NK-92 (cell line): ENCODE measurements around the gene GRM4.
"Not testable (repeated sequence)": the region's sequence is repeated elsewhere in the genome, so short reads cannot be mapped to it uniquely, and the experiment has no call there.

Source experiments
- DNase-seq: peaks from one replicate; lab custom pipeline; 2025; ENCODE audit not compliant: unreplicated experiment; lab: John Stamatoyannopoulos, UW

The GRM4 gene

DNA sequence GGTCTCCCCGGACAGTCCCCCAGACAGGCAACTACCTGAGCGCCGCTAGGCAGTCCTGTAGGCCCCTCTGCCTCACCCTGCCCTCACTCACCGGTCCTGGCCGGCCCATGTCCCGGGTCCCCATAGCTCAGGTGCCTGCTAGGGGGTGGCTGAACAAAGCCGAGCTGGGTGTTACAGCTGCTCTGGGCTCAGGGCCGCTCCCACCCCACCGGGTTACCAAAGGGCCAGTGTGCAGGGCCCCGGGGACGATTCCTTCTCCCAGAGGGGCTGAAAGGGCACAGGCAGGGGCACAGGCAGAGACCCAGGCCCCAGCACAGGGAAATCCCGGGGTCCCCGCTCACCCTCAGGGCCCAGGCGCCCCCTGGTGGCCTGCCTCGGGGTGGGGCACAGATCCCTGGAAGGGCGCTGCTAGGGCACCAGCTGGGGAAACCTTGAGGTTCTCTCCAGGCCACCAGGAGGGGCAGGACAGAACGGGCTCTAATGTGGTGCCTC lies 118.4 kb downstream of the GRM4 start:
- no peak for DNase-seq

DNA sequence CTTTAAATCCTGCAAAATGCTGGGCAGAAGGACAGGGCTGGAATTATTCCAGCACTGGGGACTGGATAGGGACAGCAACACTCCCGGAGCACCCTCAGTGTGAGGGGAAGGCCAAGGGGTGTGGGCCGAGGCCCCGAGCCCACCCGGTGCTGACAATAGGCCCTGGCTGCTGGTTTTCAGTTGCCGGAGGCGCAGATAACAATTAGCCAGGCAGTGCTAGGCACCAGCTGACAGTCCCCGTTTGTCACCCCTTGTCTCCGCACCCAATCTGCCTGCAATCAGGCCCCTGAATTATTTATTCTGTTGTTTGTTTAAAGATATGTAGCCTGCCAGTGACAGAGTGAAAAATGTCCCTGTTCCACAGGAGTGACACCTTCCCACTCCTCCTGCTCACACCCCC lies 120.0 kb downstream of the GRM4 start:
- DNase-seq, result no peak

GRCh38 chr6:34025112-34025807 lies 120.6 kb downstream of the GRM4 start:
- DNase-seq, result no peak

- DNase-seq, result no peak
Observed at GRCh38 chr6:34022873-34023255, 123.0 kb downstream of the GRM4 start.

- no peak for DNase-seq
Observed at GRCh38 chr6:34022250-34022872, 123.5 kb downstream of the GRM4 start.

DNA sequence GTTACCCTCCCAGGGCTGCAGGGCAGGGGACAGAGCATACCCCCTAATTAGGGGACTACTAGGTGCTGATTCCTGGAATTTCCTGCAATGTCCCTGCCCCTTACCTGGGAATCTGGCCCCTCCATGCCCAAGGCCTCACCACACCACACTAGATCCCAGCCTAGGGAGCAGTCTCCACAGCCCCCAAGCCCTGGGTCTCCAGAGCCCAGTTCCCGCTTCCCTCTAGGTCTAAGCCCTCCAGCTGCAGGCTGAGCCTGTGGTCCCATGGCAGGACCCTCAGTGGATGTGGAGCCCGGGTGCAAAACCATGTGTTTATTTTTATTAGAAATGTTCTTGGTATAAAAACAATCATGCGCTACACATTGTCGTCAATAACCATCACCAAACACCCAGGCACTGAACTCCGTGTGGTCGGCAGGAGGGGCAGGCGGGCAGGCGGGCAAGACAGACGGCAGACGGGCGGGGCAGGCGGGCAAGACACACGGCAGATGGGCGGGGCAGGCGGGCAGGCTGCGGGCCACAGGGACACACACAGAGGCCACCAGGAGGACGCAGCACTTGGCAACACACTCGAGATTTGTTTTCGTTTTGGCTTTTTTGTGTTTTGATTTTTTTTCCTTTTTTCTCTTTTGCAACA lies 124.2 kb downstream of the GRM4 start:
- no peak for DNase-seq

GRCh38 chr6:34020807-34021553 lies 124.9 kb downstream of the GRM4 start:
- no peak for DNase-seq

DNA sequence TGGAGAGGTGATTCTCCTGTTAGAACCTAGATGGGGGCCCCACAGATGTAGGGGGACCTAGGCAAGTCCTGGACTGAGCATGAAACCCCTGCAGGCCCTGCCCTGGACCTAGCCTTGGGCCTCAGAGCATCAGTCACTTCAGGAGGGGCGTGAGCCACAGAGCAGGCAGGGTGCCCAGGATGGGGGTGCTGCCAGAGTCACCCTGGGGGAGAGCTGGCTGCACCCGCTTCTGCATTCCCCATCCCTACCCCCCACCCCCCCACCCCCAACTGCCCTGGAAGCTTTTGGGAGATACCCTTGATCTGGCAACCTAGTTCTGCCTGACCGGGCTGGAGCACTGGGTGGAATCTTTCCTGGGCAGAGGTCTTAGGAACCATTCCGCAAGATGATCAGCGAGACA lies 125.6 kb downstream of the GRM4 start:
- no peak for DNase-seq

GRCh38 chr6:34018961-34019606 lies 126.8 kb downstream of the GRM4 start:
- DNase-seq, result no peak

- DNase-seq, result no peak
Observed at GRCh38 chr6:34018026-34018425, 127.9 kb downstream of the GRM4 start.

DNA sequence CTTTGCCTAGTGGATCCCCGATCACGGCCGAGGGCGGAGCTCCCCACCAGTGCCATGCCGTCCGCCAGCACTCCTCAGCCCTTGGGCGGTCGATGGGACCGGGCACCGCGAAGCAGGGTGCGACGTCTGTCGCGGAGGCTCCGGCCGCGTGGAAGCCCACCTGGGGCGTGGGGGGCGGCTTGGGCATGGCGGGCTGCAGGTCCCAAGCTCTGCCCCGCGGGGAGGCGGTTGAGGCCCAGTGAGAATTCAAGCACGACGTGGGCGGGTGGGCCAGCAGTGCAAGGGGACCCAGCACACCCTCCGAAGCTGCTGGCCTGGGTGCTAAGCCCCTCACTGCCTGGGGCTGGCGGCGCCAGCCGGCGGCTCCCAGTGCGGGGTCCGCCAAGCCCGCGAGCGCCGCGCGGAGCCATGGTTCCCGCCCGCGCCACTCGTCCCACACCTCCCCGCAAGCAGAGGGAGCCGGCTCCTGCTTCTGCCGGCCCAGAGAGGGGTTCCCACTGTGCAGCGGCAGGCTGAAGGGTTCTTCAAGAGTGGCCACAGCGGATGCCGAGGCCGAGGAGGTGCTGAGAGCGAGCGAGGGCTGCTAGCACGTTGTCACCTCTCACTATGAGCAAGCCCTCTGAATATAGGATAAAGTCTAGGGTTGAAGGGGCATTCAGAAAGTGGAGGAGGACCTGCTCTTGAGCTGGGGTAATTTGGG lies 128.6 kb downstream of the GRM4 start:
- DNase-seq, result no peak

DNA sequence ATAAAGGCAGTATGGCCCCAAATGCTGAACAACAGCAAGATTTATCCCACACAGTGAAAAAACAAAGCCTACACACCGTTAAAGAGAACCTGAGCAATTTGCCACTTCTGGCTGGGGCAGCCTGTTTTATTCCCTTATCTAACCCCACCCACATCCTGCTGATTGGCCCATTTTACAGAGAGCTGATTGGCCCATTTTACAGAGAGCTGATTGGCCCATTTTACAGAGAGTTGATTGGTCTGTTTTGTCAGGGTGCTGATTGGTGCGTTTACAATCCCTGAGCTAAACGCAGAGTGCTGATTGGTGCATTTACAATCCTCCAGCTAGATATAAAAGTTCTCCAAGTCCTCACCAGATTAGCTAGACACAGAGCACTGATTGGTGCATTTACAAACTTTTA lies 129.3 kb downstream of the GRM4 start:
- DNase-seq, result not testable (repeated sequence)

GRCh38 chr6:34015586-34015985 lies 130.3 kb downstream of the GRM4 start:
- DNase-seq, result no peak

DNA sequence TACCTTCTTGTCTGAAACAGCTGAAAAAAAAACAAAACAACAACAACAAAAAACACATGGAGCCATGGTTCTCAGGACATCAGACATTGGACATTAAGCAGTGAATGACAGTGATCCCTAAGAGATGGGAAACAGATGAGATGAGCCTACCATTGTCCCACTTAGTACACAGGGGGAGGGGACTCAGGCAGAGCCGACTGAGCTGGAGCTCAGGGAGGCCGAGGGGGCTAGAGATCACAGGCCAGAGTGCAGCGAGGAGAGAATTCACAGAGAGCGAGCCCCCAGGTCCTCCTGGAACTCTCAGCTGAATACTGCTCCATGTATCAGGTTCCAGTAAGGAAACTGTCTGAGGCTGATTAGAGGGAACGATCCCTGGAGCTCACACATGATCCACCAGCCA lies 134.6 kb downstream of the GRM4 start:
- no peak for DNase-seq

- no peak for DNase-seq
Observed at GRCh38 chr6:34005901-34006531, 139.9 kb downstream of the GRM4 start.

DNA sequence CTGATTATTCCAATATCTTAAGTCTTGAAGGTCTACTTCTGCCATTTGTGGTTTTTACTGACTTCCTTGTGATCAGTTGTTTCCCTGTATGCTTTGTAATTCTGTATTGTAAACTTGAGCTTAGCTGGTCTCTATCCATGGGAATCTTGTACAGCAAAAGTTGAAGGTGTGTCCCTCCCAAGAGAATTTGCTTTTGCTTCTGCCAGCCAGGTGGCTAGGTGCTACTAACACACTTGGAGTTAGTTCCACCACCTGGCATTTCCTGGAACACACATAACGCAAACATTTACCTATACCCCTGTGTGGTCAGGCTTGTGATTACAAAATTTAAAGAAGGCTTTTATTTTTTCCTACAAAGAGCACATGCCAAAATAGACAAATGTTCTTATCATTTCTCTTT lies 141.2 kb downstream of the GRM4 start:
- DNase-seq, result no peak

DNA sequence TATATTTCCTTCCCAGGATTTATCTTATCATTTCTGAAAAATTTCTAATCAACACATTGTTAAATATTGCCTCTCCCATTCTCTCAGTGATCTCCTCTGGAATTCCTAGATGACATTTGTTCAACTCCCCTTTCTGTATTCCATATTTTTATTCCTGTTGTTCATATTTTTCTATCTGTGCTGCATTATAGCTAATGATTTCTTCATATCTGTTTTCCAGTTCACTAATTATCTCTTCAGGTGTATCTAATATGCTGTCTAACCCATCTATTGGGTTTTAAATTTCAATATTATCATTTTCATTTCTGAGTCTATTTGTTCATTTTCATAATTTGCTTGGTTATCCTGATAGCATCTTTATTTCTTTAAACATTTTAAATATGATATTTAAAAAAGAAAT lies 141.9 kb downstream of the GRM4 start:
- no peak for DNase-seq

- no peak for DNase-seq
Observed at GRCh38 chr6:34001706-34002621, 143.9 kb downstream of the GRM4 start.

GRCh38 chr6:34000281-34000680 lies 145.6 kb downstream of the GRM4 start:
- no peak for DNase-seq
